Activated T-helper 1 cell treated with Interleukin-2 at 50 U/mL for 16 hours (primary cell): ENCODE data around the gene GPR151.

ENCODE experiments used
- DNase-seq: peaks from one replicate; pipeline ENCODE4 v3.0.0-alpha.2; 2020; ENCODE audit warnings: low read depth

Gene GPR151

DNA sequence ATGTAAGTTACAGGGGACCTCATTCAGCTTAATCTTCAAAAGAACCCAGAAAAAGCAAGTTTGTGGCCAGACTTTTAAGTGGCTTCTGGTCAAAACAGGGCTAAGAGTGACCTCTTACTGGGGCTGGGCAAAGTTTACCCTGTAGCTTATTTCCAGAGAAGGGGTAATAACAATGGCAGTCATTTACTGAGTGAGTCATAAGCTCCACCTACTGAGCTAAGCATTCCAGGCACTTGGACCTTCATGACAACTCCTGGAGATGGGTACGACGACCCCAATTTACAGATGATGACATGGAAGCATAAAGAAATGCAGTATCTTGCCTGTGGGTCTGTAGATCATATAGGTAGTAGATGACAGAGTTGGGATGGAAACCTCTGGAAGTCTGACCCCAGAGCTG, 4.7 kb upstream of the GPR151 start:
- no peak for DNase-seq

DNA sequence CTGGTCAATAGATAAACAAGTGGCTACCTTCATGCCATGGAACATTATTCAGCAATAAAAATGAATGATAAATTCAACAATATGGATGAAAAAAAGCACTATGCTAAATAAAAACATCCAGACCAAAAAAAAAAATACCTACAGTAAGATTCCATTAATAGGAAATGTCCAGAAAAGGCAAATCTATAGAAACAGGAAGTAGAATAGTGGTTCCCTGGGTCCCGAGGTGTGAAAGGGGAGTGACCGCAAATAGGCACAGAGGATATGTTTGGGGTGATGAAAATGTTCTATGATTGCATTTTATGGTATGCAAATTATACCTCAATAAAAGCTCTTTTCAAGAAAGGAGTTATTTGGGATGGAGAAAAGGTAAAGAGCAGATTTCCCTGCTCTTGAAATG, 3.6 kb upstream of the GPR151 start:
- DNase-seq, result no peak

DNA sequence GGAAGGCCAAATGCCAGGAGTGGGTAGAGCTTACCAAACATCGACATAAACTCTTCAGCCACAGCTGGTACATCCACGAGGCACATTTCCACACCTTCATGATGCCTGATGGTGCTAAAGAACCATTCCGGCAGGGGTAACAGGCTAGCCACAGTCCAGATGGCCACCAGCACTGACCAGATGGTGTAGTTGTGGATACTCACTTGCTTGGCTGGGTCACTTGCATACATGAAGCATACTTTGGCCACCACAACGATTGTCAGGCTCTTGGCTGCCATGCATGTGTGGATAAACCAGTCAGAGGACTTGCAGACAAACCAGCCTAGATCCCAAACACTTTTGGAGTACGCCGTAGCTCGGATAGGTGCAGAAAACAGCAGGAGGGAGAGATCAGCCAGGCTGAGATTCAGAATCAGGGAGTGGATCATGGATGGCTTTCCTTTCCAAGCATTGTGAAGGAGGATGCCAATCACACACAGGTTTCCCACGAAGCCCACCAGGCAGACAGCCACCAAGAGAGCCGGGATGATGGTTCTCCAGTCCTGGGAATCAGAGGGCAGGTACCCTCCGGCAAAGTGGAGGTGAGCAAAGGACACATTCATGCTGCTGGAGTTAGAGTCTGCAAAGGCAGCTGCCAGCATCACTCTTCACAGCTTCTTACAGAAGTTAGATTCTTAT, 378 bp downstream of the GPR151 start:
- no peak for DNase-seq

DNA sequence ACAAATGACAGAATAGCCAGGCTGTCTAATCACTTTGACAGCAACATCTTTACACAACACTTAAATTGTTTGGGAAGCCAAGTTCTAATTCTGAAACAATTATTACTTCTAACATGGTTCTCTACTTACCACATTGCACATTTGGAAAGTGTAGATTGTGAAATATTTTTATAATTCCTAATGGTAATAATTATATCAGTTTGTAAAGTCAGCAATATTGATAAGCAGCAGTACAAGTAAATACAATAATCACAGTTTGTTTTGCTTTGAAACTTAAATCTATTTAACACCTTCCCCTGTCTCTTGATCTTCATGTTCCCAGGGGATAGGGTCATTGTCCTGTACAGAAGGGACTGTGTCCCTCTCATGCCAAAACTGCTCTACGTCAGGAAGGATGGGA, 1.4 kb downstream of the GPR151 start:
- DNase-seq, result no peak

DNA sequence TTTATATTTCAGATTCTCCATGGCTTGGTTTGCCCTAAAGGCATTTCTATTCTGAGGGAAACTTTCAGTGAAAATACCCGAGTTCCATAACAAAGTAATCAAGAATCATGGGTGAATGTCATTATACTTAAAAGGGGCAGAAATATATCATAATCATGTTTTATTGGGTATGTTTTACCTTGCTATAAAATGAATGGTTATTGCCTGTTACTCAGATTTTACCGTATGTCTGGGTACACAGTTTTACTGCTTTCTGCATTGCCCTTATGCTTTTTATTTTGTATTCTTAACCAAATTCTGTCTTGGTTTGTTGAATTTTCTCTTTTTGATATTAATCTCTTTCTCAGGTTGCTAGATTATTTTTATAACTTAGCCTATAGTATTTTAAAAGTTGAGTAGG, 2.5 kb downstream of the GPR151 start:
- DNase-seq, result no peak

DNA sequence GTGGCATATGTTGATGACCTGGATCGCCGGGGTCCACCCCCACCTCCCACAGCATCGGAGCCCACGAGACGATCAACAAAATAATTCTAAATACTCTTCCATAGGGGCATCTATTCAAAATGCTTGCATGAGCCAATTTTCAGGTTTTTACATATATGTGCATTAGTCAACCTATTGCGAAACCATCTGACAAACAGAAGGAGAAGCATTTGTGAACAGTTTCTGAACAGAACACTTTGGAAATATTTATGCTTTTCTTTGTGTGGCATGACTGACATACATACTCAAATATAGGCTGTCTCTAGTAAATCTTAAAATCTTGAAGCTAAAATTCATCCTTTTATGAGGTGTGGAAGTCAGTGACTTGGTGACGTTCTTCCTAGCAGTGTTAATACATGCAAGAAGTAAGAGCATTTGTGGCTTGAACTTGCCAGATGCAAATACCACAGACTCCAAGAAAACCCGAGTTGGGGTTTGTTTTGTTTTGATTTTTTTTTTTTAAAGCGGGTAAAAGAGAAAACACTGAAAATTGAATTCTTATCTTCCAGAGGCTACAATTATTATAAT, 5.3 kb downstream of the GPR151 start:
- no peak for DNase-seq

DNA sequence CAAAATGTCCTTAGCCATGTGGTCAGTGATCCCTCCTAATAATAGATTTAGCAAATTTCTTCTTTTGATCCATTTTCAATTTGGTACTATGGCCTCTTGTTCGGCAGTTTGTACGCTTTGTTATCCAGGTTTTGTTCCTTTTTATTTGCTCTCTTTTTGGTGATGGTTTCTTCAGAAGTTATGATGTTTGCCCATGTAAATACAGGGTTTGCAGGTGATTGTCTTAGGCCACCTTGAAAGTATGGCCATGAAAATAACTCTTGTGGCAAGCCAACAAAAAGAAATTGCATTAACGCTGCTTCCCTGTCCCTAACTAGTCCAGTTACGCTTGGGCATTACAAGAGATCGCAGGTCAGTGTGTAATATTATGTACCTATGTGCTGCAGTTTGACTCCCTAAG, 8.6 kb downstream of the GPR151 start:
- no peak for DNase-seq

DNA sequence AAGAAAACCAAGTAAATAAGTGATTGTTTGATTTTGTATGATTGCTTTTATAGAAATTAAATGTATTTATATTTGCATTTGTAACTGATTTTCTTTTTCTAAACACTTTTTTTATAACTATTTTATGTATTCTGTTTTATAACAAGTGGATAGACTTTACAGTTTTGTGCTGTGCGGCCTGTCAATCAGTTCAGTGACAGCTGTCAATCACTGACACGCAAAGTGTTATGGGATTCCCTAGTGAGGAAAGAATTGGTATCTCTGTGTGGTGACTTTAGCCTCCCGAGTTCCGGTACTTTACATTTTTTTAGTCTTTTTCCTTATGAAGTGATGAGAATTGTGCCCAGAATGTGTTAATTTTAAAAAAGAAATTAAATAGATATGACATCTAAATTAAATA, 16.3 kb downstream of the GPR151 start:
- no peak for DNase-seq

DNA sequence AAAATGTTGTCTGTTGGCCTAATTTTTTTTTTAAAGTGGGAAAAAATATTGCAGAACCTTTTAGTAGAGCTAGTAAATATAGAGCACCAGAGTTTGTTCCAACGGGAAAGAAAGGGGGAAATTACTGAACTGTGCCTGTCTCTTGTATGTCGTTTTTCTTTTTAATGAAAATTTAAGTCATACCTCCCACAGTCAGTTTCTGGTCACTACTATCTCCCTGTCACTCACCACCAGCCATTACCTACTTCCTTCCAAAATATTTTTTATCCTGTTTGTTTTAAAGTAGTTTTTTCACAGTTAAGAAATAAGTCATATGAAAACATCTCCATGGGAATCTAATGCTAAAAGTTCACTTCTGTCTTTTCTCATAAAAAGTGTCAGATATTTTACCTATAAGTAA, 21.3 kb downstream of the GPR151 start:
- DNase-seq, result no peak

DNA sequence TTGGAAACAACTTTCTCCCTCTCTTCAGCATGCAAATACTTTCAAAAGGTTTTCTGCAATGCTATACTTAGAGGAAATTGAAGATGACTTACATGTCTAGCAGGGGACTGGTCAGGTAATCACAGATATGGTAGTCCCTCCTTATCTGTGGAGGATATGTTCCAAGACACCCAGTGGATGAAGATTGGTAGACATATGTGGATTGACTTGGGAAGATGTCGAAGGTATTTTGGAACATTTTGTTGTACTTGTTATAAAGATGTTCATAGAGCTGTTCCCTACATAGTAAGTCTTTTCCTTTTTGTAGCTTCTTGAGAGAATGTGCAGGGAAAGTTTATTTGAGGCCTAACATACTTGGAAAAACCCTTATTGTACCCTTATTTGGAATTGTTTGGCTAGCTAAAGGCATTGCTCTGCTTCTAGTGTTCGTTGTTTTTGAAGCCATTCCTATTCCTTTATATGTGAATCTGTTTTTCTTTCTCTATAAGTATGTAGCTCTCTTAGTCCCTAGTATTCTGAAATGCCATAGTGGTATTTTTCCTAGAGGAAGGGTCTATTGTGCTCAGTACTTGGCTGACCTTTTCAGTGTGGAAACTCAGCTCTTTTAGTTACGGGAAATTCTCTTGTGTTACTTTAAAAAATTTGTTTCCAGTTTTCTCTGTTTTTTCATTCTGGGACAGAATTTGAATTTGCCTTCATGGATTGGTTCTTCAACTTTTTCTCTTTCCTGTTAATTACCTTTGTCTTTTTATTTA, 25.7 kb downstream of the GPR151 start:
- no peak for DNase-seq

DNA sequence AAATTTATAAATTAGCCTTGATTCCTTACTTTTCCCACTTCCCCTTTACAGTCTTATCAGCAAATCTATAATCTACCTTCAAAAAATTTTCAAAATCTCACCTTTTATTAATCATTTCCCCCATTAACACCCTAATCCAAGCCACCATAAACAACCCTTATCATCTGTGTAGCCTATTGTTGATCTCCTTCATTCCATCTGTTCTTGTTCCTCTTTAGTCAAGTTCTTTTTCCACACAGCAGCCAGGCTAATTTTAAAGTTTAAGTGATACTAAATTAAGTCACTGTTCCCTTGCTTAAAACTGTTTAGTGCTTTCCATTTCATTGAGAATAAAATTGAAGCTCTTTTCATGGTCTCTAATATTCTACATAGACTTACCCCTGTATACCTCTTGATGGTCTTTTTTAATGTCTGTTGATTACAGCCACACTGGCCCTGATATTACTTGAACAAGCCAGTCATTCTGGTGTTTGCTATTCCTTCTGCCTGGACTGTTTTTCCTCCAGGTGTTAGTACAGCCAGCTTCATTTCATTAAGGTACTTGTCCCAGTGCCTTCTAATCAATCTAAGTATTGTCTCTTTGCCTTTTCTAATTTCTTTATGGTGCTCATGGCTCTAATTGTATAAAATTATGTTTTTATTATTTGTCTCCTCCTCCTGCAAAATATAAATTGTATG, 31.1 kb downstream of the GPR151 start:
- DNase-seq, result no peak

DNA sequence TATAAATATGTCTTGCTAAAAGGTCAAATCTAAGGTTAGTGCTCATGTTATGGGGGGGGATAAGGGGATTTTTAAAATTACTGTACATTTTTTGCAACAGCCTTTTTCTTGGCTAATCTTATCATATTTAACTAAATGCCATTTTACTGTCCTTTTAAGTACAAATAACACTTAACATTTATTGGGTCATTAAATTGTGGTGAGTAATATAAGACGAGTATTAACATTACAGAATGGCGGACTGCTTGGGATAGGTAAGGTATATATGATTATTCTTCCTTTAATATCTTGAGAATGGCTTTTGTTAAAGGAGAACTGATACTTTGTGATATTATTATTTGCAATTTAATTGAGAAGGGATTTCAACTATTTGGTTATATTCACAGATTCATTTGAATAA, 33.2 kb downstream of the GPR151 start:
- no peak for DNase-seq

DNA sequence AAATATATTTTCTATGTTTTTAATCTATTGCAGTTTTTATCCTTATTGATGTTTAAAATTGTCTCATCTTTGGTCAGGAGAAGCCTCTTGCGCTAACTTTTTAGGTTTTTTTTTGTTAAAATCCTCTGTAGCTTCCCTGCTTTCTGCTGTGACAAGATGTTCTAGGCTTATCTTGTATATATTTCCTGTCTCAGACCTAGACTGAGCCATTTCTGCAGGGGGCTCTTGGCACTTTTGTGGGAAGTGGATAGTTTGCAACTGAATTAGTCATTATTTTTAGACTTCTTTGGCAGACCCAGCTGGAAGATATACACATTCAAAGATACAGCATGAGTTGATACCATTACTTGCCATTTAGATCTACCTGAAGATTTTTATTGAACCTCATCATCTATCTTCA, 40.1 kb downstream of the GPR151 start:
- no peak for DNase-seq

DNA sequence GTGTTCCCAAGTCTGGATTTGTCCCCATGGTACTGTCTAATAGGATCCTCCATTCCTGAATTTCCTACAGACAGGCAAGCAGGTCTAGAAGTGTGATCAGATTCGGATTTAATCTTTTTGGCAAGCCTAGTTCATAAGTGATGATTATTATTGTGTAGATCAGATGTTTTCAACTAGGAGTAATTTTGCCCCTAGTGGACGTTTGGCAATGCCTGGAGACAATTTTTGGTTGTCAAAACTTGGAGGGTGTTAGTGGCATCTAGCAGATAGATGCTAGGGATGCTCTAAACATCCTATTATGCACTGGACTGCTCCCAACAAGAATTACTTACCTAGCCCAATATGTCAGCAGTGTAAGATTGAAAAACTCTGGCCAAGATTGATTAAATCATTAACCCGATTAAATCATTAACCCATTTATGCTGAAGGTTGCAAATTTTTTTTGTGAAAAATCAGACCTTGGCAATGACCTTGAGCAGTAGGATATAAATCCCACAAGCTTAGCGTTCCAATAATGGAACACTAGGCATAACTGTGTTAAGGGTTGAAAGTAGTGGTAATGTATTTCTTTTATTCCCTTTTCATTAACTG, 40.7 kb downstream of the GPR151 start:
- no peak for DNase-seq

DNA sequence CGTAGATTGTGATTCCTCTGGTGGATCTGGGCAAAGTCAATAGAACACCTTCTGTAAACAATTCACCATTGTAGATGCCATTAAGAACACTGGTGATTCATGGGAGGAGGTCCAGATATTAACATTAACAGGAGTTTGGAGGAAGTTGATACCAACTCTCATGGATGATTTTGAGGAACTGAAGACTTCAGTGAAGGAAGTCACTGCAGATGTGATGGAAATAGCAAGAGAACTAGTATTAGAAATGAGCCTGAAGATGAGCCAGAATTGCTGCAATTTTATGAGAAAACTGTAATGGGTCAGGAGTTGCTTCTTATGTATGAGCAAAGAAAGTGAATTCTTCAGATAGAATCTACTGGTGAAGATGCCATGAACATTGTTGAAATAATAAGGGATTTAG, 41.9 kb downstream of the GPR151 start:
- no peak for DNase-seq

DNA sequence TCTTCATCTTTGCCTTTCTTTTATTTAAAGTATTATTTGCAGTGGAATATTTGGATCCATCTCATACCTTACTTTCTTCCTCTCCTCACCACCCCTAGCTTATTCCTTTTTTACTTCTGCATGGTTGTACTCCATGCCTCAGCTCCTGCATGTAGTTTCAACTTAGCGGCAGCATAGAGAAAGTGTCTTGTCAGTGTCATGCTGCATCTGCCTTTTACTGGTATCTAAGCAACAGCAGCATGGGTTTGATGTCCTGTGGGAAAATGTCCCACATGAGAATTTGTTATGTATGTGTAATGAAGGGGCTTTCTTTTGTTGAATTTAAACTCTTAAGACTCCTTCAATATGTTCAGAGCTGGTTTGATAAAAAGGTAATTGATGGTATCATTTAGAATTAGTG, 48.2 kb downstream of the GPR151 start:
- DNase-seq, result no peak

DNA sequence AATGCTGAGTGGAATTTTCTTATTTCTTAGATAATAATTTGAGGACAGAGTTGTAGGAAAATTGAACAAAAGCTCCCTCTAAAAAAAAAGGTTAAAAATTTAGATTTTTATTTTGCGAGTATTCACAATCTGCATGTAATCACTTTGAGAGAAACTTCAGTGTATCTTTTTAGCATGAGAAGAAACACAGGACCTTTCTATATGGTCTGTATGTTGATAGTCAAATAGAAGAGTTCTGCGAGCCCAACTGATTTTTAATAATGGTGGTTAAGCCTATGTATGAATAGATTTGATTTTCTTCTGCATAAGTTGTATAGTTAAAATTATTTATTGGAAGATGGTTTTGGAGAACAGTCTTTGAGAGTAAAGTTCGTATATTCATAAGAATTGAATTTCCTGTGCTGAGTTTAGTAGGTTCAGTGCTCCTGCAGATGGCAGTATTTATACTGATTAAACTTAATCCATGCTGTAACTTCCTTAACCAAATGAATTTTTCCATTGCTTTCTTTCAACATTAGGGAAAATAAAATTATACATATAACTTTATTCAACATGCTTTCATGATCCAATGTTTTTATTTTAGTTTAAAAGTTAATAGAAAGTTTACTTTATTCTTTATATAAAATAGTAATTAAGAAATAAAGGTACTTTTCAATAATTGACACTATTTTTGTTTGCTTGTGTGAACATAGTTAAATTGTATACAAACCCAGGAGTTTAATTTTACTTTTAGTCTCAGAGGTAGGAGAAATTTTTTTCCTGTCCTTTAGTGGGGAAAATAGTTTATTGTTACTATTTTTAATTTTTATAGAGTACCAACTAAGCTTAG, 49.3 kb downstream of the GPR151 start:
- no peak for DNase-seq

DNA sequence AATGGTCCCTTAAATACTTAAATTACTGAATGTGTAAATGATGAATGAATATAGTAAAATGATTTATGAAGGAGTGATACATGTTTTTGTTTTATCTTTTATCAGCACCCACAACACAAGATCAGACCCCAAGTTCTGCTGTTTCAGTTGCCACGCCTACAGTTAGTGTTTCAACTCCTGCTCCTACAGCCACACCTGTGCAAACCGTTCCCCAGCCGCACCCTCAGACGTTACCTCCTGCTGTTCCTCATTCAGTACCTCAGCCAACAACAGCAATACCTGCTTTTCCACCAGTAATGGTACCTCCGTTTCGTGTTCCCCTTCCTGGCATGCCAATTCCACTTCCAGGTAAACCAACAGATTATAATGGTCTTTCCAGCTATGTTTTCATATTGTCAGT, 52.5 kb downstream of the GPR151 start:
- DNase-seq, result no peak
